Astrocyte of the hippocampus (primary cell): ENCODE data around the gene SPG7.
"Not testable (repeated sequence)": the region's sequence is repeated elsewhere in the genome, so short reads cannot be mapped to it uniquely, and the experiment has no call there.

ENCODE experiments used
- DNase-seq: peaks from one replicate; pipeline ENCODE4 v3.0.0; 2011; ENCODE audit warnings: low read depth, low spot score

Gene SPG7

GRCh38 chr16:89562939-89563338 is 54.7 kb downstream of the SPG7 start:
- no peak for DNase-seq

GRCh38 chr16:89563639-89564392 is 55.6 kb downstream of the SPG7 start:
- DNase-seq = no peak

GRCh38 chr16:89564476-89565255 is 56.5 kb downstream of the SPG7 start:
- DNase-seq = no peak

DNA sequence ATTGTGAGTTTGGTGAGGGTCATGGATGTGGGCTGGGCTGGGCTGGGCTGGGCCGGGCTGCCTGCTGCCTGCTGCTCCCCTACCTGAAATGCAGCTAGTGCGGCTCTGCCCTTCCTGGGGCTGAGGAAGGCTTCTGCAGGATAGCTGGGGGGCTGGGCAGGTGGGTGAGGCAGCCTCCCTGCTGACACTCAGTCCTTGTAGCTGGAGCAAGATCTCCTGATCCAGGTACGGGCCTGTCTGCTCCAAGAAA is 57.0 kb downstream of the SPG7 start:
- no peak for DNase-seq

DNA sequence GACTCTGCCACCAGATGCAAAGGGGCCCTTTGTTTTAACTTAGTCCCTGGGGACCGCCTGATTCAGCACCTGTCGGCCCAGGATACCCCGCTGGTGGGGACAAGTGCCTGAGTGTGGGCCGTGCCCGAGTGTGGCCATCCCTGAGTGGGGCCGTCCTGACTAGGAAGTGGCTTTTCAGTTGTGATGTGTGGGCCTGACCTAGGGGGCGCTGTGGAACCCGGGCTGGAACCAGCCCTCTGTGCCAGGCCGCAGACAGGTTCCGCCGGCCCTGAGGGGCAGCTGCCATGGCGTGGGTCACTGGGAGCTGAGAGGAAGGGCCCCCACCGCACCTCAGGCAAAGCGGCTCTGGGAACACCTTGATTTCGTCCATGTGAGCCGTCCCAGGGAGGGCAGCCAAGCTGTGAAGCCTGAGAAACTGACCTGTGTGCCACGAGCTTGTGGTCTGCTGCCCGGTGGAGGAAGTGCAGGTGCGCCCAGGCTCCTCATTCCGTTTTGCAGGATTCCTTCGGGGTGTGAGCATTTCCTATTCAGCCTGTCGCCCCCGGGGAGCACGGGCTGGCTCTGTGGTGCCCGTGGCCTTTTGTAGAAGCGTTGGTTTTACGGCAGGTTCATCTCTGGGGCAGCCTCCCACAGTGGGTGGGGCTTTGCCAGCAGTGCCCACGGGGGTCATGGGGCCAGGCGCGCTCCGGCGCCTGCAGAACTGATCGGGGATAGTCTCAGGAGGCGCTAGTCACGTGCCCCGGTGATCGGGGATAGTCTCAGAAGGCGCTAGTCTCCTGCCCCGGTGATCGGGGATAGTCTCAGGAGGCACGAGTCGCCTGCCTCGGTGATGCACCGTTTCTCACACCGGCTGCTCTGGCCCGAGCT is 57.5 kb downstream of the SPG7 start:
- peak; percentile 62 for DNase-seq

- no peak for DNase-seq
Observed at GRCh38 chr16:89567656-89568594, 59.7 kb downstream of the SPG7 start.

GRCh38 chr16:89569506-89570341 is 61.5 kb downstream of the SPG7 start:
- no peak for DNase-seq

DNA sequence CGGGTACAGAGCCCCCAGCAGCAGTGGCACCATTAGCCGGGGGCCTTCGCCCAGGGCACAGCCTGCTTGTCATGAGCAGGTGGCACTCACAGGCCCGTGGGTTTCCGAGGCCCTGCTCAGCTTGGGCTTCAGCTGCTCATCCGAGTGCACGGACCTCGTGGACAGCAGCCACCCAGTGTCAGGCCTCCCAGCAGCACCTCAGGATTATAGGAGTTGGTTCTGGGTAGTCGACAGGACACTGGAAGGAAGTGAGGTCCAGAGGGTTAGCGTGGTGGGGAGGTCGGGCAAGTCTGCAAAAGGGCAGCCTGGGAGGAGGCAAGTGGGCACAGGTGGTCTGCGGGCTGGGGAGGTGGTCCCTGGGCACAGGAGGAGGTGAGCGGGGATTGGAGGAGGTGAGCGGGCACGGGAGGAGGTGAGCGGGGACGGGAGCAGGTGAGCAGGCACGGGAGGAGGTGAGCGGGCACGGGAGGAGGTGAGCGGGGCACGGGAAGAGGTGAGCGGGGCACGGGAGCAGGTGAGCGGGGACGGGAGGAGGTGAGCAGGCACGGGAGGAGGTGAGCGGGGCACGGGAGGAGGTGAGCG is 62.2 kb downstream of the SPG7 start:
- no peak for DNase-seq

DNA sequence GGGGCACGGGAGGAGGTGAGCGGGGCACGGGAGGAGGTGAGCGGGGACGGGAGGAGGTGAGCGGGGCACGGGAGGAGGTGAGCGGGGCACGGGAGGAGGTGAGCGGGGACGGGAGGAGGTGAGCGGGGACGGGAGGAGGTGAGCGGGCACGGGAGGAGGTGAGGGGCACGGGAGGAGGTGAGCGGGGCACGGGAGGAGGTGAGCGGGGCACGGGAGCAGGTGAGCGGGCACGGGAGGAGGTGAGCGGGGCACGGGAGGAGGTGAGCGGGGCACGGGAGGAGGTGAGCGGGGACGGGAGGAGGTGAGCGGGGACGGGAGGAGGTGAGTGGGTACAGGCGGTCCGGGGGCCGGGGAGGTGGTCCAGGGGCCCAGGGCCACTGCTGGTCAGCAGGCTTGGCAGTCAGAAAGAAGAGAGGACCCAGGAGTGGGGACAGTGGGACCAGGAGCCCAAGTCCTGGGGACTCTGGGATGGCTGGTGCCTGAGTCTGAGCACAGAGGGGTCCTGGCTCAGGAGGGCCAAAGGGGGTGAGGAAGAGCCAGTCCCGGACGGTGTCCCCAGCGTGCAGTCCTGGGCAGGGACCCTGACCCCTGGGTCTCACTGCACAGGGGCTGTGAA is 62.9 kb downstream of the SPG7 start:
- not testable (repeated sequence) for DNase-seq

DNA sequence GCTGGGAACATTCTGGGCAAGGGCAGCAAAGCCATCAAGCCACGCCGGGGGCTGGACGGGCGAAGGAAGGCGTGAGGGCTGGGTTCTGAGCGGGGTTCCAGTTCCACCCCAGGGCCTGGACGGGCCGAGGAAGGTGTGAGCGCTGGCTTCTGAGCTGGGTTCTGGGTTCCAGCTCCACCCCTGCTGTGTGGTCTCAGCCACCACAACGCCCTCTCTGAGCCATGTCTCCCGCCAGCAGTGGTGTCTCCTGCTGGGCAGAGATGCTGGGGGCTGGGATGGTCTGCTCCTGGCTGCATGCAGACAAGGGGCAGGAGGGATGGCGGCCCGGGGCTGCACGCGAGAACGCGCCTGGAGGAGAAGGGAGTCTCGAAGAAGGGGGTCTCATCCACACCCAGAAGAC is 63.4 kb downstream of the SPG7 start:
- DNase-seq = no peak

GRCh38 chr16:89572073-89572484 is 63.9 kb downstream of the SPG7 start:
- no peak for DNase-seq

DNA sequence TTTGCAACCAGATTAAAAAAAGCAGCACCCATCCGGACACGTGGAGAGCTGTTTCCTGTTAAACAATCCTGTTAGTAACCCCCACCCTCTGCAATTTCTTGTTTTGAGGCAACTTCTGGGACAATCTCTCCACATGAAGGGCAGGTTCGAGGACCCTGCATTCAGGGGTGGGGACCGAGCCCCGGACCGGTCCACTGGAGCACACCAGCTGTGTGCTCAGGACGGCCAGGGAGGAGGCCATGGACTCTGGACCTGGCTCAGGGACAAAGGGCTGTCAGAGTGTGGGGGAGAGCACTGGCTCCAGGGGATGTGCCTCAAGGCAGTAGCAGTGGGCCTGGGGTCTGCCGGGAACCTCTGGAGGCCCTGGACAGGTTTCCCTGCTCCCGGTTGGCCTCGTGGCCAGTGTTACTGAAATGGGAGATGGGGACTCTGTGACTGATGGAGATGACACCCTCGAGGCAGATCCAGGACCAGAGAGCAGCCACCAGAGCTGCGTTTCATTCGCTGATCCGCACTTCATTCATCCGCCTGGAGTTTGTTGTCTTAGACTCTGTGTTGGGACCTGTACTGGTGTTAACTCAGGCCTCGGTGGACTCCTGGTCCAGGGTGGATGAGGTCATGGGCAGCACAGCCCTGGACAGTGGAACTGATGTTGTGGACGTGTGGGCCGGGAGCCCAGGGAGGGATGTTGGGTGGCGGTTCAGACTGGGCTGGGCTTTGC is 64.4 kb downstream of the SPG7 start:
- DNase-seq = no peak

GRCh38 chr16:89573826-89574680 is 65.8 kb downstream of the SPG7 start:
- no peak for DNase-seq

DNA sequence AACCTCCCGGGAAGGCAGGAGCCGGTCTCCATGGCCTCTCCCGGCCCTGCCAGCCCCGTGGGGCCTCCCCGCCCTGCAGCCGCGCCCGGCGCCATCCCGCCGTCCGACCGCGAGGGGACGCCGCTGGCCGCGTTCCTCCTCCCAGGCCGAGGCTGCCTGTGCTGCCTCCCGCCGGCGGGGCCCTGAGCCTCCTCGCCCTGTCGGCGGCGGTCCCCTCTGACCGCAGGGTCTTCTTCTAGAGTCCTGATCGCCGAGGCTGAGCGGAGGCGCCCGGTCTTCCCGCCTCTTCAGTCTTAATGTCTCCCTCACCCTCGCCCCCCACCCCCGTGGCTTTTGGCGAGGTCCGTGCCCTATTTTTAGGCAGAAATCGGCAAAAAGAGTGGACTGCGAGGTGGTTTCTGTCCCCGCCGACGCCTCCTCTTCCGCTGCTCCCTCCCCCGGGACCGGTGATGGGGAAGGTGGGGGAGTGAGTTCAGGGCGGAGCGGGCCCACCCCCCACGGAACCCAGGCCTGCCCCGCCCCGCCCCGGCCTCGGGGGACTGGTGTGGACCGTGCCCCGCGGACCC is 66.6 kb downstream of the SPG7 start:
- DNase-seq = peak; percentile 91

- peak; percentile 39 for DNase-seq
Observed at GRCh38 chr16:89575247-89576152, 67.3 kb downstream of the SPG7 start, which contains the start of gene CPNE7. Gene CPNE7 (plus strand): TSS chr16:89575758. CDS start chr16:89575898, 140 bp downstream.
